H9 (cell line): Measurements from ENCODE around the gene MICALL2. TPM values are rescaled to one million over a fixed set of nuclear protein-coding genes. Genes with fewer than 3 reads are reported as not detected.

Experiments
- DNase-seq: peaks from one replicate; pipeline ENCODE4 v3.0.0-alpha.2; 2017
- H2AFZ ChIP-seq: one replicate; pipeline ENCODE4 v1.6.1; 2013; ENCODE audit warnings: mild to moderate bottlenecking, low read length, control low read depth, moderate library complexity
- H2AK5ac ChIP-seq: 2 replicates; pipeline ENCODE4 v1.6.1; 2013; ENCODE audit warnings: low read length, control low read depth, mixed read lengths; ENCODE audit not compliant: insufficient read length
- H2BK120ac ChIP-seq: one replicate; pipeline ENCODE4 v1.6.1; 2013; ENCODE audit warnings: low read depth, mild to moderate bottlenecking, low read length, control low read depth, inconsistent platforms; ENCODE audit not compliant: poor library complexity, severe bottlenecking
- H2BK12ac ChIP-seq: 2 replicates; pipeline ENCODE4 v1.6.1; 2013; ENCODE audit warnings: low read length, control low read depth, mixed read lengths, low read depth; ENCODE audit not compliant: insufficient read length
- H2BK15ac ChIP-seq: 2 replicates; pipeline ENCODE4 v1.6.1; 2013; ENCODE audit warnings: low read depth, low read length, control low read depth
- H2BK20ac ChIP-seq: one replicate; pipeline ENCODE4 v1.6.1; 2013; ENCODE audit warnings: low read depth, mild to moderate bottlenecking, low read length, control low read depth, inconsistent platforms; ENCODE audit not compliant: poor library complexity, severe bottlenecking
- H2BK5ac ChIP-seq: 2 replicates; pipeline ENCODE4 v1.6.1; 2013; ENCODE audit warnings: low read length, control low read depth, mixed read lengths; ENCODE audit not compliant: insufficient read length
- H3K14ac ChIP-seq: 2 replicates; pipeline ENCODE4 v1.6.1; 2013; ENCODE audit warnings: low read length, control low read depth; ENCODE audit not compliant: insufficient read depth
- H3K18ac ChIP-seq: 2 replicates; pipeline ENCODE4 v1.6.1; 2013; ENCODE audit warnings: low read depth, mild to moderate bottlenecking, mixed read lengths, low read length, control low read depth; ENCODE audit not compliant: insufficient read length
- H3K23ac ChIP-seq: 2 replicates; pipeline ENCODE4 v1.6.1; 2013; ENCODE audit warnings: low read length, control low read depth, mixed read lengths, low read depth; ENCODE audit not compliant: insufficient read length
- H3K23me2 ChIP-seq: 2 replicates; pipeline ENCODE4 v1.6.1; 2013; ENCODE audit warnings: low read depth, mild to moderate bottlenecking, mixed read lengths, low read length, control low read depth; ENCODE audit not compliant: insufficient read length, poor library complexity, severe bottlenecking
- H3K27ac ChIP-seq: 2 replicates; pipeline ENCODE4 v1.5.1; 2013; ENCODE audit warnings: low read length, control low read depth, mixed read lengths, low read depth; ENCODE audit not compliant: insufficient read length
- H3K27me3 ChIP-seq: 2 replicates; pipeline ENCODE4 v1.6.1; 2013; ENCODE audit warnings: low read length, control low read depth, inconsistent platforms; ENCODE audit not compliant: insufficient read depth
- H3K4ac ChIP-seq: 2 replicates; pipeline ENCODE4 v1.6.1; 2013; ENCODE audit warnings: low read depth, mild to moderate bottlenecking, control low read depth, inconsistent platforms, low read length, moderate library complexity
- H3K4me1 ChIP-seq: 2 replicates; pipeline ENCODE4 v1.6.1; 2013; ENCODE audit warnings: low read length, control low read depth, inconsistent platforms; ENCODE audit not compliant: insufficient read depth
- H3K4me2 ChIP-seq: 2 replicates; pipeline ENCODE4 v1.6.1; 2013; ENCODE audit warnings: low read length, control low read depth, mixed read lengths; ENCODE audit not compliant: insufficient read length, insufficient read depth
- H3K56ac ChIP-seq: 2 replicates; pipeline ENCODE4 v1.6.1; 2013; ENCODE audit warnings: low read depth, mild to moderate bottlenecking, mixed read lengths, low read length, control low read depth; ENCODE audit not compliant: insufficient read length
- H3K79me1 ChIP-seq: 2 replicates; pipeline ENCODE4 v1.6.1; 2013; ENCODE audit warnings: low read depth, mild to moderate bottlenecking, moderate library complexity, low read length, control low read depth, inconsistent platforms; ENCODE audit not compliant: insufficient read depth, poor library complexity, severe bottlenecking
- H3K79me2 ChIP-seq: 2 replicates; pipeline ENCODE4 v1.6.1; 2013; ENCODE audit warnings: low read length, control low read depth, inconsistent platforms; ENCODE audit not compliant: insufficient read depth
- H3K9ac ChIP-seq: 2 replicates; pipeline ENCODE4 v1.6.1; 2013; ENCODE audit warnings: low read length, control low read depth, mixed read lengths; ENCODE audit not compliant: insufficient read length; ENCODE audit errors: extremely low read depth
- H3K9me3 ChIP-seq: one replicate; pipeline ENCODE4 v1.6.1; 2013; ENCODE audit warnings: low read depth, low read length, inconsistent platforms; ENCODE audit not compliant: control insufficient read depth
- H3T11ph ChIP-seq: one replicate; pipeline ENCODE4 v1.6.1; 2013; ENCODE audit warnings: mild to moderate bottlenecking, low read length, control low read depth, inconsistent platforms
- H4K20me1 ChIP-seq: one replicate; pipeline ENCODE4 v1.6.1; 2013; ENCODE audit not compliant: control insufficient read depth, insufficient read length, insufficient read depth
- H4K5ac ChIP-seq: 2 replicates; pipeline ENCODE4 v1.6.1; 2013; ENCODE audit warnings: low read depth, mild to moderate bottlenecking, mixed read lengths, low read length, control low read depth; ENCODE audit not compliant: insufficient read length
- H4K8ac ChIP-seq: replicated peaks from 2 replicates; pipeline ENCODE4 v1.6.1; 2013; ENCODE audit warnings: low read length, control low read depth, mixed read lengths, low read depth; ENCODE audit not compliant: insufficient read length
- H4K91ac ChIP-seq: 2 replicates; pipeline ENCODE4 v1.6.1; 2013; ENCODE audit warnings: low read depth, mild to moderate bottlenecking, moderate library complexity, mixed read lengths, low read length, control low read depth; ENCODE audit not compliant: insufficient read length
- H3K27ac Mint-ChIP-seq, 3 experiments: 2 replicates in 2 of 3; 3 replicates in 1 of 3; pipeline ENCODE4 v1.8.0; 2020 to 2021; ENCODE audit warnings: mixed read lengths in 3 of 3, mild to moderate bottlenecking in 1 of 3, moderate library complexity in 1 of 3
- H3K27me3 Mint-ChIP-seq: 2 replicates; pipeline ENCODE4 v1.8.0; 2021; ENCODE audit warnings: low read depth, mild to moderate bottlenecking, moderate library complexity, mixed read lengths
- H3K36me3 Mint-ChIP-seq, 3 experiments: 2 replicates in 2 of 3; 3 replicates in 1 of 3; pipeline ENCODE4 v1.8.0; 2020 to 2021; ENCODE audit warnings: low read depth in 3 of 3, mixed read lengths in 3 of 3; ENCODE audit not compliant: insufficient read depth in 1 of 3
- H3K4me1 Mint-ChIP-seq, 2 experiments: 2 replicates each; pipeline ENCODE4 v1.8.0; 2020; ENCODE audit warnings: mixed read lengths in 2 of 2
- H3K4me3 Mint-ChIP-seq, 2 experiments: 2 replicates in 1 of 2; 3 replicates in 1 of 2; pipeline ENCODE4 v1.8.0; 2020 to 2021; ENCODE audit warnings: mild to moderate bottlenecking in 2 of 2, mixed read lengths in 2 of 2, moderate library complexity in 1 of 2
- H3K9me3 Mint-ChIP-seq, 2 experiments: 2 replicates in 1 of 2; 3 replicates in 1 of 2; pipeline ENCODE4 v1.8.0; 2020; ENCODE audit warnings: mild to moderate bottlenecking in 2 of 2, mixed read lengths in 2 of 2, moderate library complexity in 1 of 2
- WGBS: extraction: QIAGEN DNeasy Blood & Tissue Kit; methylation state at CpG from one replicate; pipeline ENCODE4 v1.1.7; 2013; ENCODE audit warnings: missing lambda C conversion rate, low lambda C conversion rate, mixed read lengths; ENCODE audit not compliant: insufficient read length; ENCODE audit errors: extremely low coverage; 5-methylcytosine and 5-hydroxymethylcytosine counted together
- total RNA-seq: library from RNA; stranded (reverse); gene quantifications from 2 replicates; pipeline ENCODE4 v1.2.1, GENCODE V29; 2021
- TF ChIP-seq, protein P1 (sequence below): fragments of 200-600 bp; sonication (generic); conservative IDR thresholded peaks from 3 replicates; pipeline ENCODE4 v1.8.0; 2021; ENCODE audit warnings: antibody characterized with exemption, mild to moderate bottlenecking

MICALL2 gene
- total RNA-seq, 1 experiment from 2014 or later, result 7.1 TPM

GRCh38 chr7:1400371-1400770 lies 58.9 kb downstream of the MICALL2 start:
- Histone ChIP-seq H3K4me1 (no peaks in the 10 kb centered on the region), H3K4ac (no peak overlapping the region), H4K91ac (no peak overlapping the region), H3K9ac (no peak overlapping the region), H3K18ac (no peak overlapping the region), H3K79me1 (no peaks in the 10 kb centered on the region), H3K27me3 (peaks cover 2% of the 10 kb centered on the region; the same call in 1 of the 2 replicates), H3K23me2 (no peaks in the 10 kb centered on the region), H4K5ac (no peak overlapping the region), H4K20me1 (no peaks in the 10 kb centered on the region), H3T11ph (no peak overlapping the region), H3K79me2 (no peaks in the 10 kb centered on the region), H2BK20ac (no peak overlapping the region), H3K9me3 (no peaks in the 10 kb centered on the region), H3K4me2 (no peak overlapping the region), H2BK15ac (no peak overlapping the region), H2AK5ac (no peak overlapping the region), H2BK12ac (no peak overlapping the region), H2BK120ac (no peak overlapping the region), H4K8ac (no peak overlapping the region), H3K56ac (no peak overlapping the region), H3K23ac (no peak overlapping the region), H2BK5ac (no peak overlapping the region), H3K14ac (no peak overlapping the region), H3K27ac (no peak overlapping the region), H2AFZ (no peak overlapping the region)
- Mint-ChIP-seq H3K27me3 (peaks cover 81% of the 10 kb centered on the region), H3K36me3 (no peaks in the 10 kb centered on the region; a peak in 1 of 7 replicates), H3K9me3 (peaks cover 0 to 3% of the 10 kb centered on the region in 2 experiments; a peak in 3 of 5 replicates), H3K4me3 (no peak overlapping the region), H3K27ac (no peak overlapping the region), H3K4me1 (peaks cover 10 to 22% of the 10 kb centered on the region in 2 experiments)
- TF ChIP-seq, protein P1, sequence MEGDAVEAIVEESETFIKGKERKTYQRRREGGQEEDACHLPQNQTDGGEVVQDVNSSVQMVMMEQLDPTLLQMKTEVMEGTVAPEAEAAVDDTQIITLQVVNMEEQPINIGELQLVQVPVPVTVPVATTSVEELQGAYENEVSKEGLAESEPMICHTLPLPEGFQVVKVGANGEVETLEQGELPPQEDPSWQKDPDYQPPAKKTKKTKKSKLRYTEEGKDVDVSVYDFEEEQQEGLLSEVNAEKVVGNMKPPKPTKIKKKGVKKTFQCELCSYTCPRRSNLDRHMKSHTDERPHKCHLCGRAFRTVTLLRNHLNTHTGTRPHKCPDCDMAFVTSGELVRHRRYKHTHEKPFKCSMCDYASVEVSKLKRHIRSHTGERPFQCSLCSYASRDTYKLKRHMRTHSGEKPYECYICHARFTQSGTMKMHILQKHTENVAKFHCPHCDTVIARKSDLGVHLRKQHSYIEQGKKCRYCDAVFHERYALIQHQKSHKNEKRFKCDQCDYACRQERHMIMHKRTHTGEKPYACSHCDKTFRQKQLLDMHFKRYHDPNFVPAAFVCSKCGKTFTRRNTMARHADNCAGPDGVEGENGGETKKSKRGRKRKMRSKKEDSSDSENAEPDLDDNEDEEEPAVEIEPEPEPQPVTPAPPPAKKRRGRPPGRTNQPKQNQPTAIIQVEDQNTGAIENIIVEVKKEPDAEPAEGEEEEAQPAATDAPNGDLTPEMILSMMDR, result no peak
- no peak for DNase-seq
- no CpG with 5 or more reads among the region's 11 CpGs for WGBS
